WERI-Rb-1 (cell line): ENCODE measurements around the gene INPP5K.

Experiments
- DNase-seq: peaks from one replicate; pipeline ENCODE4 v3.0.0-alpha.2; 2020
- H3K27ac ChIP-seq: fragments of 250-450 bp; sonication (Bioruptor Pico); 2 replicates; pipeline ENCODE4 v1.5.1; 2020; ENCODE audit warnings: mild to moderate bottlenecking, moderate library complexity
- H3K27me3 ChIP-seq: fragments of 250-450 bp; sonication (Bioruptor Pico); 2 replicates; pipeline ENCODE4 v1.5.1; 2021; ENCODE audit warnings: mild to moderate bottlenecking, low read depth, moderate library complexity; ENCODE audit not compliant: insufficient read depth, severe bottlenecking
- H3K36me3 ChIP-seq: fragments of 250-450 bp; sonication (Bioruptor Pico); 2 replicates; pipeline ENCODE4 v1.5.1; 2020; ENCODE audit warnings: mild to moderate bottlenecking, moderate library complexity
- H3K4me3 ChIP-seq: 2 replicates; pipeline ENCODE4 v1.5.1; 2011; ENCODE audit warnings: low read depth, mild to moderate bottlenecking, control low read depth, low read length
- H3K9me3 ChIP-seq: fragments of 250-450 bp; sonication (Bioruptor Pico); 2 replicates; pipeline ENCODE4 v1.5.1; 2021; ENCODE audit warnings: mild to moderate bottlenecking, moderate library complexity; ENCODE audit not compliant: severe bottlenecking
- CTCF ChIP-seq: IDR thresholded peaks from 2 replicates; pipeline ENCODE4 v1.5.1; 2011; ENCODE audit warnings: low read depth, mild to moderate bottlenecking, control low read depth, inconsistent platforms, low read length

Gene INPP5K

GRCh38 chr17:1548032-1548431, 31.6 kb upstream of the INPP5K start:
- no peak for DNase-seq
- peaks cover 36% of the 10 kb centered on the region for H3K36me3 ChIP-seq
- no peak for TF ChIP-seq CTCF
- no peaks in the 10 kb centered on the region for H3K9me3 ChIP-seq
- no peaks in the 10 kb centered on the region for H3K27me3 ChIP-seq
- H3K4me3 ChIP-seq, result no peak overlapping the region
- no peak overlapping the region for H3K27ac ChIP-seq

GRCh38 chr17:1546292-1546922, 30.0 kb upstream of the INPP5K start:
- Histone ChIP-seq H3K27me3 (no peaks in the 10 kb centered on the region), H3K4me3 (no peak overlapping the region), H3K36me3 (peaks cover 26% of the 10 kb centered on the region), H3K9me3 (no peaks in the 10 kb centered on the region), H3K27ac (no peak overlapping the region)
- no peak for DNase-seq
- TF ChIP-seq CTCF, result no peak

- no peaks in the 10 kb centered on the region for H3K9me3 ChIP-seq
- H3K27me3 ChIP-seq, result no peaks in the 10 kb centered on the region
- H3K36me3 ChIP-seq, result peaks cover 33% of the 10 kb centered on the region
- no peak for TF ChIP-seq CTCF
- DNase-seq, result no peak
- no peak overlapping the region for H3K27ac ChIP-seq
- H3K4me3 ChIP-seq, result no peak overlapping the region
These were observed 29.2 kb upstream of the INPP5K start for GRCh38 chr17:1545618-1546017.

- Histone ChIP-seq H3K4me3 (no peak overlapping the region), H3K36me3 (peaks cover 38% of the 10 kb centered on the region), H3K9me3 (no peaks in the 10 kb centered on the region), H3K27ac (no peak overlapping the region), H3K27me3 (no peaks in the 10 kb centered on the region)
- TF ChIP-seq CTCF, result no peak
- no peak for DNase-seq
These were observed 25.9 kb upstream of the INPP5K start for GRCh38 chr17:1542316-1542715.

- no peak for DNase-seq
- H3K27ac ChIP-seq, result no peak overlapping the region
- no peaks in the 10 kb centered on the region for H3K27me3 ChIP-seq
- H3K36me3 ChIP-seq, result peaks cover 36% of the 10 kb centered on the region
- no peaks in the 10 kb centered on the region for H3K9me3 ChIP-seq
- TF ChIP-seq CTCF, result no peak
- H3K4me3 ChIP-seq, result no peak overlapping the region
These were observed 25.0 kb upstream of the INPP5K start for GRCh38 chr17:1541367-1541904.

GRCh38 chr17:1539811-1540210, 23.4 kb upstream of the INPP5K start:
- Histone ChIP-seq H3K27me3 (no peaks in the 10 kb centered on the region), H3K4me3 (no peak overlapping the region), H3K27ac (no peak overlapping the region), H3K36me3 (peaks cover 34% of the 10 kb centered on the region), H3K9me3 (no peaks in the 10 kb centered on the region)
- DNase-seq, result no peak
- no peak for TF ChIP-seq CTCF
